Measurements from ENCODE around the gene CPNE5.
"Not testable (repeated sequence)": the region's sequence is repeated elsewhere in the genome, so short reads cannot be mapped to it uniquely, and the experiment has no call there.

Gene CPNE5

DNA sequence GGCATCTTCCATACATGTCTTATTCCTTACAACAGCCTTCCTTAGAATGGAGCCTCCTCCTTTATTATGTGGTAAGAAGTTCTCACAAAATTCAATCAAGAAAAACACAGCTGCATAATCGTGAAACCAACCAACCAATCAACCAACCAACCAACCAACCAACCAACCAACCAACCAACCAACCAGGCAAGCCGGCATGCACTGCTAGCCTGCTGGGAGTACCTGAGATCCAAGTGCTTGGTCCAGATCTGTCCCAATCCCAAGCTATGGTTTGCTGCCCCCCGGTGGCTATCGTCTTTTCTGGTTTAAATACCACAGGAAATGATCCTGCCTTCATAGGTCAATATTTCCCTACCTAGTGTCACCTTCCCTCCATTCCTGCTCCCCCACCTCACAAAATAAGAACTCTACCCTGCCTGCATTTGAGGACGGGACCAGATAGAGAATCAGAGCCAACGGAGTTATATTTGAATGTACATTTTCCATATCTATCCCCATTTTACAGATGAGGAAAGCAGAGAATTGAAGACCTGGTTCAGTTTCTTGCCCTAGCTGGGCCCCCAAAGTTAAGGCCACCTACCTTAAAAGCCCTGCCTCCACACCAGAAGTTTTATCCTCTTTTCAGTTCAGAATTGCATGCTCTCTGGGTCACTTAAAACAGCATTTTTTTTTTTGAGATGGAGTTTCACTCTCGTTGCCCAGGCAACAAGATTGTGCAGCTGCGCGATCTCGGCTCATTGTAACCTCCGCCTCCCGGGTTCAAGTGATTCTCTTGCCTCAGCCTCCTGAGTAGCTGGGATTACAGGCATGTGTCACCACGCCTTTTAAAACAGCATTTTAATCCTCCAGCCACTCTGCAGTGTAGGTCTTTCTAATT, 114.5 kb downstream of the CPNE5 start:
- TF ChIP-seq, protein P1, sequence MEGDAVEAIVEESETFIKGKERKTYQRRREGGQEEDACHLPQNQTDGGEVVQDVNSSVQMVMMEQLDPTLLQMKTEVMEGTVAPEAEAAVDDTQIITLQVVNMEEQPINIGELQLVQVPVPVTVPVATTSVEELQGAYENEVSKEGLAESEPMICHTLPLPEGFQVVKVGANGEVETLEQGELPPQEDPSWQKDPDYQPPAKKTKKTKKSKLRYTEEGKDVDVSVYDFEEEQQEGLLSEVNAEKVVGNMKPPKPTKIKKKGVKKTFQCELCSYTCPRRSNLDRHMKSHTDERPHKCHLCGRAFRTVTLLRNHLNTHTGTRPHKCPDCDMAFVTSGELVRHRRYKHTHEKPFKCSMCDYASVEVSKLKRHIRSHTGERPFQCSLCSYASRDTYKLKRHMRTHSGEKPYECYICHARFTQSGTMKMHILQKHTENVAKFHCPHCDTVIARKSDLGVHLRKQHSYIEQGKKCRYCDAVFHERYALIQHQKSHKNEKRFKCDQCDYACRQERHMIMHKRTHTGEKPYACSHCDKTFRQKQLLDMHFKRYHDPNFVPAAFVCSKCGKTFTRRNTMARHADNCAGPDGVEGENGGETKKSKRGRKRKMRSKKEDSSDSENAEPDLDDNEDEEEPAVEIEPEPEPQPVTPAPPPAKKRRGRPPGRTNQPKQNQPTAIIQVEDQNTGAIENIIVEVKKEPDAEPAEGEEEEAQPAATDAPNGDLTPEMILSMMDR (conservative IDR thresholded peaks at IDR 0.05; ENCODE audit: low read depth, low read length), result peak; percentile 72
- no peak overlapping the region for H3K4me3 ChIP-seq (ENCODE audit: low read length)
- no peak for DNase-seq (ENCODE audit: low read depth)

DNA sequence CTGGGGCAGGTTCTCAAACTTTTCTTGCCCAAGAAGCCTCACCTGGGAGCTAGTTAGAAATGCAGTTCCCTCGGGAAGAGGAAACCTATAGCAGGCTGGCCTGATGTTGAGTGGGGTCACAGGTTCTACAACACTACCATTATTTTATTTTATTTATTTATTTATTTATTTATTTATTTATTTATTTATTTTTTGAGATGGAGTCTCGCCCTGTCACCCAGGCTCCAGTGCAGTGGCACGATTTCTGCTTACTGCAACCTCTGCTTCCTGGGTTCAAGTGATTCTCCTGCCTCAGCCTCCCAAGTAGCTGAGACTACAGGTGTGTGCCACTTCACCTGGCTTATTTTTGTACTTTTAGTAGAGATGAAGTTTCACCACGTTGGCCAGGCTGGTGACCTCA, 115.3 kb downstream of the CPNE5 start:
- H3K4me3 ChIP-seq (ENCODE audit: low read length); DNase-seq (ENCODE audit: low read depth): not testable (repeated sequence)

DNA sequence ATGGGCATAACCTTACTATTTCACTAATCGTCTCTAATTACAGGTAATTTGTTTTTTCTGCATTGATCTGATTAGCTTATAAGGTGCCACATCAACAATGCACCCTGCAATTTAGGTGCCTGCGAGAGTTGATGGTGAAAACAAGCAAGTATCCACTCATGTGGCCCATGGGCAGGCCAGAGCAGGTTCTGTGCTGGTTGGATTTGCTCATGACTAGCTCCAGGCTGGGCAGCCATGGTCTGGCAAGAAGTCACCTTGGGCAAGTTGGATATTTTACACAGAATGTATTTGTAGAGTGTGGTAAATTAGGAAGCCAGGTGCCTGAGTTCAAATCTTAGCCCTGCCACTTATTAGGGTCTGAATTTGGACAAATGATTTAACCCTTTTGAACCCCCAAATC, 116.4 kb downstream of the CPNE5 start:
- TF ChIP-seq, protein P1 (conservative IDR thresholded peaks at IDR 0.05; ENCODE audit: low read depth, low read length), result no peak
- DNase-seq (ENCODE audit: low read depth), result no peak
- H3K4me3 ChIP-seq (ENCODE audit: low read length), result no peak overlapping the region

- no peak for DNase-seq (ENCODE audit: low read depth)
- no peak overlapping the region for H3K4me3 ChIP-seq (ENCODE audit: low read length)
- TF ChIP-seq, protein P1 (conservative IDR thresholded peaks at IDR 0.05; ENCODE audit: low read depth, low read length), result no peak
Observed at GRCh38 chr6:36722365-36722764, 116.9 kb downstream of the CPNE5 start.

GRCh38 chr6:36721369-36722140, 117.7 kb downstream of the CPNE5 start:
- TF ChIP-seq, protein P1 (conservative IDR thresholded peaks at IDR 0.05; ENCODE audit: low read depth, low read length), result no peak
- no peak overlapping the region for H3K4me3 ChIP-seq (ENCODE audit: low read length)
- DNase-seq (ENCODE audit: low read depth), result no peak

DNA sequence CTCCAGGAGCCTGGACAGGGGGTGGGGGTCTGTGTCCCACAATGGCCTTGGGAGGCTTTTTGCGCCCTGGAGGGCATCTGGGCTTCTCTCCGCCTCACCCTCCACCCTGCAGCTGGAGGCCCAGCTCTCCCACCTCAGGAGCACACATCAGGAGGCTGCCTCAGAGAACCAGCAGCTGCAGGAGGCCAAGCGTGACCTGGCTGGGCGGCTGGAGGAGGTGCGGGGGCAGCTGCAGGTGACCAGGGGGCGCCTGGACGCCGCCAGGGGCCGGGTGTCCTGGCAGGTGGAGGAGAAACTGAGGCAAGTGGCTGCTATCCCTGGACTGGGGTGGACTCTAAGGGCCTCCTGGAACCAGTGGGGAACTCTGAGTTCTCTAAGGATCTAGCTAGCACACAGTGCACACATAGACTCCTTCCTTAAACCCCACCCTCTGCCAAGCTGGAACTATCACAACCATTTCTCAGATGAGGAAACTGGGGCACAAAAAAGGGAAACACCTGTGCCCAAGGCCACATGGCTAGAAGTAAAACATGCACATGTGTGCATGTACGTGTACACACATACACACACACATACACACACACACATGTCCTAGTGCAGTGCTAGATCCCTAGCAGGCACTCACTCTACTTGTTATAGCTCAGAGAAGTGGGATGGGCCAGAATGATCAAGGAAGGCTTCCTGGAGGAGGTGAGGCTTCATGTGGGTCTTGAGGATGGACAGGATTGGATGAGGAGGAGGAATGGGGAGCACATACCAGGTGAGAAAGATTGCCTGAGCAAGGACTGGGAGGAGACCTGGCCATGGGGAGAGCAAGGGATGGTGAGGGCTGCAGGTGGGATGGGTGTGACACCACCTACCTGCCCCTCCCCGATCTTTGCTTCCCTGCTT, 118.7 kb downstream of the CPNE5 start:
- no peak overlapping the region for H3K4me3 ChIP-seq (ENCODE audit: low read length)
- TF ChIP-seq, protein P1 (conservative IDR thresholded peaks at IDR 0.05; ENCODE audit: low read depth, low read length), result no peak
- no peak for DNase-seq (ENCODE audit: low read depth)

- DNase-seq (ENCODE audit: low read depth), result no peak
- TF ChIP-seq, protein P1 (conservative IDR thresholded peaks at IDR 0.05; ENCODE audit: low read depth, low read length), result no peak
- H3K4me3 ChIP-seq (ENCODE audit: low read length), result no peak overlapping the region
Observed at GRCh38 chr6:36719126-36719525, 120.1 kb downstream of the CPNE5 start.
